Endothelial cell of umbilical vein (primary cell): Measurements from ENCODE around the gene GPX8.

Experiments
- CTCF ChIP-seq, 2 donors: IDR thresholded peaks; 1 replicate in 1 of 2; 2 replicates in 1 of 2; pipeline ENCODE4 v1.5.1; 2011; ENCODE audit warnings: low read length in 2 of 2, mild to moderate bottlenecking in 2 of 2, moderate library complexity in 2 of 2, control low read depth in 1 of 2, inconsistent platforms in 1 of 2, low read depth in 1 of 2; ENCODE audit not compliant: insufficient read depth in 1 of 2; ENCODE audit errors: extremely low read depth in 1 of 2
- EZH2 ChIP-seq: IDR thresholded peaks from 2 replicates; pipeline ENCODE4 v1.6.1; 2012; ENCODE audit warnings: borderline replicate concordance, low read depth, mild to moderate bottlenecking, moderate library complexity, low read length, inconsistent platforms; ENCODE audit not compliant: severe bottlenecking
- GATA2 ChIP-seq: IDR thresholded peaks from 2 replicates; pipeline ENCODE4 v1.7.0; 2011; ENCODE audit warnings: low read depth, mild to moderate bottlenecking, moderate library complexity, mixed read lengths, low read length; ENCODE audit not compliant: insufficient read length, insufficient read depth
- POLR2A ChIP-seq: IDR thresholded peaks from 2 replicates; pipeline ENCODE4 v1.6.1; 2012; ENCODE audit warnings: low read depth, mild to moderate bottlenecking, control low read depth, low read length
- TF ChIP-seq, protein P1 (sequence below): IDR thresholded peaks from 2 replicates; pipeline ENCODE4 v1.6.1; 2011; ENCODE audit not compliant: insufficient read depth, insufficient read length

DNA sequence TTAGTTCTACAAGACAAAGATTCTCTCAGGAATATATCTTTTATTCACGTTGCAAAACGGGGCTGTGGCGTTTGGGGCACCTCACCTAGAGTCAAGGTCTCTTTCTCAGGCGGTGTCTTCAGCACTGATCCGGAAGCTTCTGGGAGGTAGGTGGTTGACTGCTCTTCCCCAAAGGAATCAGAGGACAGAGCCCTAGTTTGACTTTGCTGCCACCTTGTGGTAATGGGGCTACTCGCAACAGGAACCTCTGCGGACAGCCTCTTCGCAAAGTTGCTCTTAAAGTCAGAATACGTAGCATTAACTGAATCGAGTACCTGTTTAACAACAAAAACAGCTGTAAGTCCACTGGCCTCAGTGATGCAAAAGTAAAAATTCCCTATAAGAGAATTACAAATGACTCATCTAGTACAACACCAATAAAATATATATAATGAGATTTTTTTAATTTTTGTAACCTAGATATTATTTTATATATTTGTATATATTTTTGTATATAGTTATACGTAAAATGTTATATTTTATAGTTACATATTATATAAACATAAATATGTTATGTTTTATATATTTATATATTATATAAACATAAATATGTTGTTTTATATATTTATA, 13.3 kb upstream of the GPX8 start:
- peak; percentile 90 to 94 for TF ChIP-seq CTCF (IDR thresholded peaks at IDR 0.05; ENCODE audit: extremely low read depth in 1 of 2, insufficient read depth in 1 of 2, low read depth in 1 of 2, low read length in 2 of 2)
- no peak for TF ChIP-seq POLR2A
- TF ChIP-seq, protein P1, sequence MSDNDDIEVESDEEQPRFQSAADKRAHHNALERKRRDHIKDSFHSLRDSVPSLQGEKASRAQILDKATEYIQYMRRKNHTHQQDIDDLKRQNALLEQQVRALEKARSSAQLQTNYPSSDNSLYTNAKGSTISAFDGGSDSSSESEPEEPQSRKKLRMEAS: no peak
- no peak for TF ChIP-seq GATA2
- no peak for TF ChIP-seq EZH2
